ENCODE results near the gene C12orf43.

C12orf43 gene

DNA sequence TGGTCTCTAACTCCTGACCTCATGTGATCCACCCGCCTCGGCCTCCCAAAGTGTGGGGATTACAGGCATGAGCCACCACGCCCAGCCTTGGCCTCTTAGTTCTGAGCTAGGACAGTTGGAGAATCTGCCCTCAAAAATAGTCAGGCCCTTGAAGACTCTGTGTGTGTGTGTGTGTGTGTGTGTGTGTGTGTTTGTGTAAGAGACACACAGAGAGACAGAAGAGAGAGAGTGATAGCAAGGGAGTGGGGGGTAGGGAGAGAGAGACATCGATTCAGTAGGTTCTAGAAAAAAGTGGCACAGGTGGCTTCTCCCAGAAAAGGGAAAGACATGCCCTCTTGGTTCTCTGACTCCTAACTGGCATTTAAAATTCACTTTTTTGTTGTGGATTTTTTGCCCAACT lies 32.5 kb downstream of the C12orf43 start:
- DNase-seq (ENCODE audit: insufficient read length, low spot score) = no peak
- no peak for FAIRE-seq
- no peak for TF ChIP-seq POLR2A (IDR thresholded peaks at IDR 0.05; ENCODE audit: low read depth, low read length)

DNA sequence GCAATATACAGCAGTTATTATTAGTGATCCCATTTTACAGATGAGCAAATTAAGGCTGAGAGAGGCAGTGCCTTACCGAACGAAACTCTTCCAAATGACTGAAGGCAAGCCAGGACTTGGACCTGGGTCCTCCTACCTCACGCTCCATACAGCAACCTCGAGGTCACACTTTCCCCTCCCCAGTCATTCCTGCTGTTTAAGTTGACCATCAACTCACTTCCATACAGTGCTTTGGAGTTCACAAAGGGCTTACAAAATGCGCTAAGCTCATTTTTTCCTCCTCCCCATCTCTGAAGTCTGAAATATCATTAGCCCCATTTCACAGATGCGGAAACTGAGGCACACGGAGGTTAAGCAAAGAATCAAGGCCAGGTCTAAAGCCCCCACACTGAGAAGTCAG lies 33.6 kb downstream of the C12orf43 start:
- FAIRE-seq = no peak
- TF ChIP-seq POLR2A (IDR thresholded peaks at IDR 0.05; ENCODE audit: low read depth, low read length) = no peak
- DNase-seq (ENCODE audit: insufficient read length, low spot score) = no peak

DNA sequence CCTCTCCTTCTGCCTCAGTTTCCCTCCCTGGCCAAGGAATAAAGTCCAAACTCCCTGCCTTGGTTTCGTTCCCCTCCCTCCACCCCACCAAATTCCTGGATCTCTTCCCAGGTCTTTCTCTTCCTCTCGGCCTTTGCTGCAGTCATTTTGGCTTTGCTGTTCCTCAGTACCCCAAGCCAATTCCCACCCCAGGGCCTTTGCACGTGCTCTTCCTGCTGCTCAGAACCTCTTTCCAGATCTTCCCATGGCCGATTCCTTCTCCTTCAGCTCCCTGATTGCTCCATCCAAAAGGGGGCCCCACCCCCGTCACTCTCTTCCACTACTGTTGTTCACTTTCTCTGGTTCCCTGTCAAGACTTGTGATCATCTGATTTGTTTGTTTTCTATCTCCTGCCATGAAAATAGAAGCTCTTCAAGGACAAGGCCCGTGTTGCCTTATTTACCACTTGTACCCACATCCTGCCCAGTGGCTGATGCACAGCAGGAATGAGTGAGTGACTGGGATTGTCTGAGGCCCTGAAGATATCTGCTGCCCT lies 34.8 kb downstream of the C12orf43 start:
- DNase-seq (ENCODE audit: insufficient read length, low spot score) (no peak), FAIRE-seq (no peak)
- no peak for TF ChIP-seq POLR2A (IDR thresholded peaks at IDR 0.05; ENCODE audit: low read depth, low read length)

DNA sequence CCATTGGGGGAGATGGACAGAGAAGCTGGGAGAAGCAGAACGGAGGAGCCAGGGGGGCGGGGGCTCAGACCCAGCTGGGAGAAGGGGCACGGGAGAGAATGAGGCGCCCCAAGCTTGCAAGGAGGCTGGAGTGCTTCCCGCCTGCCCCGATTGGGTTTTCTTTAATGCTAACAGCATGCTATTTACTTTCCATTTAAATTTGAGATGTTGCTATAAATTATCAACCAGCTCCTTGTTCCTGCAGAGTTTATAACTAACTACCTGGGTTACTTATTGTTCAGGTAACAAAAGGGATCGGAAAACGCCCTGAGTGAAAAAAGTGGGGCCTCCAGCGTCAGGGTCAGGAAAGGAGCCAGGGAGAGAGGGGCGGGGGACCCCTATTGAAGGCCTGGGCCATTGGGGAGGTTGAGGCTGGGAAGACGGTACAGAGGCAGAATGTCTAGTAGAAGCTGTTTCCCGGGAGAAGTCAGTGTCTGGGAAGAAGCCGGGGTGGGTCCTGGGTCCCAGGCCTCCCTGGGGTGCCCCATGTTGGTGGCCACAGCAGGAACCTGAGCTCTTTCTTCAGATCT lies 35.4 kb downstream of the C12orf43 start:
- TF ChIP-seq POLR2A (IDR thresholded peaks at IDR 0.05; ENCODE audit: low read depth, low read length) = no peak
- DNase-seq (ENCODE audit: insufficient read length, low spot score) (no peak), FAIRE-seq (no peak)

DNA sequence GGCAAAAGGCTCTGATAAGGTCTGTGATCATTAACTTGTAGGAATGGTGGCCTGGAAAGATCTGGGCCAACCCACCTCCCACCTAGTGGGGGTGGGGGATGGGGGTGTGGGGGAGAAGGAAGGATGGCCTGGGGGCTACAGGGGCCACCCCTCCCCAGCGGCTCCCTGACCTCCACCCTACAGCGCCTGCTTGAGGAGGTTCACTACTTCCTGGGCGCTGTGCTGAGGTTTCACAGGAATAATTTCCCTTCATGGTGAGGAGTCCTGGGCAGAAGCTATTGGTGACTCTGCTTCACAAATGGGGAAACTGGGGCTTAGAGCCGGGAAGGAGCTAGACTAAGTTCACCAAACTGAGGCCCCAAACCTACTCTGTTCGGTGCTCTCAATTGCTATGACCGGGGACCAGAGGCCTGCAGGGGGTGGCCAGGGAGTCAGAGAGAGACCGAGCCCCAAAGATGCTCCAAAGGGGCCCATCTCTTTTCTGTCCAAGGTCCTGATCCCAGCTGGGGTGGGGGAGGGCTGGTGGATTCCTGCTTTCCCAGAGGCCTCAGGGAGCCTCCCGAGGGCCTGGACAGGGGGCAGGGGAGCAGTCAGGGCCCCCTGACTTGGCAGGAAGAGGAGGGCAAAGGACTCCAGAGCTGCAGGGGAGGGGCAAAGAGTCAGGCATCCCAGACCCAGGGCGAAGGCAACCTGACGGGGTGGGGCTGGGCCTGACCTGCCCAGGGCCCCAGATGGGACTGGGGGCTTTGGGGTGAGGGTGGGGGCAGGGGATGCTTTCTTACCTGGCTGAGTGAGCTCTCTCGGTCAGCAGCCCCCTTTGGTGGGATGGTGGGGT lies 36.2 kb downstream of the C12orf43 start:
- FAIRE-seq = no peak
- no peak for TF ChIP-seq POLR2A (IDR thresholded peaks at IDR 0.05; ENCODE audit: low read depth, low read length)
- DNase-seq (ENCODE audit: insufficient read length, low spot score) = no peak

DNA sequence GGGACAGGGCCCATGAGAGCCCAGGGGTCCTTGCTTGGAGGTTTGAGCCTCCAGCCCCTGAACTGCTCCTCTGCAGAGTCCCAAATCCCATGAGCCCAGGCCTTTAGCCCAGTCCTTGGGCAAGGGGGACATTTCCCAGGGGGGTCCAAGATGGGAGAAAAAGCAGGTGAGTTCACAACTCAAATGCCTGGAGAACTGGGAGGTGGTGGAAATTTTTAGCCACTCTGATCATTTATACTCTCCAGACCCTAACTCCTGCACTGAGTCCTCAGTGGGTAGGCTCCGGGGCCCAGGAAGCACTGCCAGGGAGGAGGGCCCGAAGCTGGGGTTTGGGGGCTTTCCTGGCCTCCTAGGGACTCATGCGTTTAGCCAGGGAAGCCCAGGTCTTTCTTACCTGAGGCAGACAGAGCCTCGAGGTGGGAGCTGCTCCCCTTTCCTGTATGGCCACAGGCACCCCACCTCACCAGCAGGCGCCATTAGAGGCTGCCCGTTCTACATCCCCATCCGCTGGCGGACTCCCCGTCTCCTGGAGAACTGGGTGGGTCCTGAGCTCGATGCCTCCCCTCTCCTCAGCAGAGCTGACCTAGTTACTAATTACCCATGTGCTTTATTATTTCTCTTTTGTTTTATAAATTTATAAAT lies 36.9 kb downstream of the C12orf43 start:
- no peak for TF ChIP-seq POLR2A (IDR thresholded peaks at IDR 0.05; ENCODE audit: low read depth, low read length)
- DNase-seq (ENCODE audit: insufficient read length, low spot score) = no peak
- no peak for FAIRE-seq

DNA sequence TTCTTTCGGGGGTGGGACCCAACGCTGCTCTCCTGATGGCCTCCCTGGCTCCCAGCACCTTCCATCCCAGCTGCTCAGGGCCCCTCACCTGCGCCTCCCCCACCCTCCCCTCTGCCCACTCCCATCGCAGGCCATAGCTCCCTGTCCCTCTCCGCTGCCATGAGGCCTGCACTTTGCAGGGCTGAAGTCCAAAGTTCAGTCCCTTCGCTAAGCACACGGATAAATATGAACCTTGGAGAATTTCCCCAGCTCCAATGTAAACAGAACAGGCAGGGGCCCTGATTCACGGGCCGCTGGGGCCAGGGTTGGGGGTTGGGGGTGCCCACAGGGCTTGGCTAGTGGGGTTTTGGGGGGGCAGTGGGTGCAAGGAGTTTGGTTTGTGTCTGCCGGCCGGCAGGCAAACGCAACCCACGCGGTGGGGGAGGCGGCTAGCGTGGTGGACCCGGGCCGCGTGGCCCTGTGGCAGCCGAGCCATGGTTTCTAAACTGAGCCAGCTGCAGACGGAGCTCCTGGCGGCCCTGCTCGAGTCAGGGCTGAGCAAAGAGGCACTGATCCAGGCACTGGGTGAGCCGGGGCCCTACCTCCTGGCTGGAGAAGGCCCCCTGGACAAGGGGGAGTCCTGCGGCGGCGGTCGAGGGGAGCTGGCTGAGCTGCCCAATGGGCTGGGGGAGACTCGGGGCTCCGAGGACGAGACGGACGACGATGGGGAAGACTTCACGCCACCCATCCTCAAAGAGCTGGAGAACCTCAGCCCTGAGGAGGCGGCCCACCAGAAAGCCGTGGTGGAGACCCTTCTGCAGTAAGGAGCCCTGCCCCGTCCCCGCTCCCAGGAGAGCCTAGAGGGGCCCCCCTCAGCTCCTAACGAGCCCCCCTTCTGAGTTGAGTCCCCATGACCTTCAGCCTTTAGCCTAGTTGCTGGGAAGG lies 37.7 kb downstream of the C12orf43 start, which contains the start of gene HNF1A:
HNF1A (plus strand) TSS at position 248 of the 924 bp plus-strand sequence; CDS start at position 474, 226 bp downstream.
- no peak for DNase-seq (ENCODE audit: insufficient read length, low spot score)
- TF ChIP-seq POLR2A (IDR thresholded peaks at IDR 0.05; ENCODE audit: low read depth, low read length) = no peak
- FAIRE-seq = no peak

DNA sequence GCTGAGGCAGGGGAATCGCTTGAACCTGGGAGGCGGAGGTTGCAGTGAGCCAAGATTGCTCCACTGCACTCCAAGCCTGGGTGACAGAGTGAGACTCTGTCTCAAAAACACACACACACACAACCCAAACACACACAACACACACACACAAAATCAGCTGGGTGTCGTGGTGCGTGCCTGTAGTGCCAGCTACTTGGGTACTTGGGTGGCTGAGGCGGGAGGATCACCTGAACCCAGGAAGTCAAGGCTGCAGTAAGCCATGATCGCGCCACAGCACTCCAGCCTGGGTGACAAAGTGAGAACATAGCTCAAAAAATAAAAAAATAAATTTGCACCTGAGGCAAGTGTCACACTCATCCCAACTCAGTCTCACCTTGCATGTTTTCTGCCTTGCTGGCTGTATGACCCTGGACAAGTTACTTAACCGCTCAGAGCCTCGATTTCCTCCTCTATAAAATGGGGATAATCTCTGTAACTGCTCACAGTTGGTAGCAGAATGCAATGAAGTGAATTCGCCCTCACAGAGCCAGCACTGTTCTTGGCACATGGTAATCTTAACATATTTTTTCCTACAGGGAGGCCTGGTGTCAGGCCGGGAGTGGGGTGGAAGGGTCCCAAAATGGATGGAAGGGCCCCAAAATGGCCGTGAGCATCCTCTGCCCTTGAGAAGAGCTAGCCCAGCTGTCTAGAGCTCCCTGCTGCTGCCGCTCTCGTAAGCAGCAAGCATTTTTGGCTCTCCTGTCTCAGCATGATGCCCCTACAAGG lies 38.6 kb downstream of the C12orf43 start:
- no peak for FAIRE-seq
- no peak for TF ChIP-seq POLR2A (IDR thresholded peaks at IDR 0.05; ENCODE audit: low read depth, low read length)
- no peak for DNase-seq (ENCODE audit: insufficient read length, low spot score)

DNA sequence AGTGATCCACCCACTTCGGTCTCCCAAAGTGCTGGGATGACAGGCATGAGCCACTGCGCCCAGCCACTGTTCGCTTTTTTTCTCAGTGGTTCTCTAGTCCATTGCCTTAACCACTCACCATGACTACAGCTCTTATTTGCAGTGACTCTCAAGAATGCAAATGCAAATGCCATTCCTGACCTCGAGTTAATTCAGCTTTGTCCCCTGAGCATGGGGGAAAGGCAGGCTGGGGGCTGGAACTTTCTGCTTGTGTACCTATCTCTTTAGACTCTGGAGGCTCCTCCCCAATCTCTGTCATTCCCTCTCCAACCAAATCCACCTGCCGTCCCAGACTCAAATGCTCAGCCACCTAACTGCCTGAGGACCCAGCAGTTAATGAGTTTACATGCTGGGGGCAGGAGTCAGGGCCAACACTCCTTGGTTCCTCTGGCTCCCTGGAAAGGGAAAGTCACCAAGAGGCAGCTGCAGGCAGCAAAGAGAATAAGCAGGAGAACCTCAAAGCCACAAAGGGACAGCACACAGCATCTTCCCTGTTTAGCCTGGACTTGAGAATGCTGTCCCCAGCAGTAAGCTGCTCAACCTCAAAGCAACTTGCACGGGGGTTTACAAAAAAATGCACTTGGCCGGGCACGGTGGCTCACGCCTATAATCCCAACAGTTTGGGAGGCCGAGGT lies 43.3 kb downstream of the C12orf43 start:
- TF ChIP-seq POLR2A (IDR thresholded peaks at IDR 0.05; ENCODE audit: low read depth, low read length) = no peak
- FAIRE-seq (no peak), DNase-seq (ENCODE audit: insufficient read length, low spot score) (no peak)

DNA sequence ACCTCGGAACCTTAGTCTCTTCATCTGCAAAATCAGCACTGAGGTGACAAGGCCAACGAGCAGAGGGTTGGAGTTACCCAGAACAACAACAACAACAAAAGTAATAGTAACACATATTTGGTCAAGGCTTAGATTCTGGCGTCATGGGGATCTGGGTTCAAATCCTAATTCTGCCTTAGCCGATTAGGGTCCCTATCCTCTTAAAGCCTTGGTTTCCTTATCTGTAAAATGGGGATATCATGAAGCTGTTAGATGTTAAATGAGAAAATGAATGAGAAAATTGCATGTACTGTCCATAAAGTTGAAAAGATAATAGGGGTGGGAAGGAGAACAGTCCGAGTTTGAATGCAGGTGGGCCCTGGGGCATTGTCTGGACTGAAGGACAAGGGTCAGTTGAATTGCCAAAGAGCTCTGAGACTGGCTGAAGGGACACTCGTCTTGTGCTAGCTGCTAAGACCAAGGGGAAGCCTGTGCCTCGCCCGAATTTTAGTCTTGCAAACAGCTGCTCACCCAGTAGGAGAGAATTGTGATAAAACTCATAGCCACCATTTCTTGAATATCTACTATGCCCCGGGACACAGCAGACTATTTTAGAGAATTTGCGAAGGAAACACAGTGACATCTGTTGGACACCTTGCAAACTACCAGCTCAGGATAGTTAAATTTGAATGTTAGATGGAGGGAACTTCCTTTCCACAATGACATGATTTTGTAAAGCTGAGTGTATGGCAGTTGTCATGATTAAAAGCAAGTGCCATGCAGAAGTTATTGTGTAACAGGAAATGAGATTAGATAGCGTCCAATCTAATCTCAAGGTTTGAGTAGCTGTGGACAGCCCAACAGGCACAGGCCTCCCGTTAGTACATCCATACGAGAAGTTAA lies 44.7 kb downstream of the C12orf43 start:
- peak; percentile 63 for DNase-seq (ENCODE audit: insufficient read length, low spot score)
- no peak for TF ChIP-seq POLR2A (IDR thresholded peaks at IDR 0.05; ENCODE audit: low read depth, low read length)
- peak; percentile 45 for FAIRE-seq

DNA sequence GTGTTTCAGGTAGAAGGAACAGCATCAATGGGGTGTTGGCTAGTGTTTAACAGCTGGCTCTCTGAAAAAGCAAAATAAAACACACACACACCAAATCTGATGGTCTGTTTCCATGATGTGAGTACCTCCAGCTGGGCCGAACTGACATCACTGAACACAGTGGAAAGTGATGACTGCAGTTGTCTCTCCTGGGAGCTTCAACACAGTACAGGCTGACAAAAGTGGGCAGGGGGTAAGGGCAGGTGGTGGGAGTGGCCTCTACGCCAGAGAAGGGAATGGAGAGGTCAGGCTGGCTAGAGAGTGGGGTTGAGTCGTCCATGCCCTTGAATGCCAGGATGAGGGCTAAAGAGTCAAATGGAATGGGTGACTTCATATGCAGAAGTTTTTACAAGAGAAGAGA lies 46.0 kb downstream of the C12orf43 start:
- no peak for FAIRE-seq

More for the DNA sequence above, 46.0 kb downstream of the C12orf43 start:
- DNase-seq (ENCODE audit: insufficient read length, low spot score) = no peak
- TF ChIP-seq POLR2A (IDR thresholded peaks at IDR 0.05; ENCODE audit: low read depth, low read length) = no peak

Measured in H54 (cell line).